Measurements from ENCODE around the gene SYNGR4.
"Not testable (repeated sequence)": the region's sequence is repeated elsewhere in the genome, so short reads cannot be mapped to it uniquely, and the experiment has no call there.

The SYNGR4 gene

GRCh38 chr19:48371367-48371766 lies 7.2 kb downstream of the SYNGR4 start:
- H3K4ac ChIP-seq (ENCODE audit: low read depth, low read length), result no peak overlapping the region
- H3K23ac ChIP-seq (ENCODE audit: low read length), result no peak overlapping the region
- no peak overlapping the region for H3K18ac ChIP-seq (ENCODE audit: low read length)
- H3K27me3 ChIP-seq (ENCODE audit: insufficient read depth, low read length, poor library complexity), result no peaks in the 10 kb centered on the region
- H4K5ac ChIP-seq (ENCODE audit: low read length), result no peak overlapping the region
- no peak overlapping the region for H3K4me3 ChIP-seq (ENCODE audit: low read length)
- no peak overlapping the region for H3K56ac ChIP-seq (ENCODE audit: low read length)
- H3K79me2 ChIP-seq (ENCODE audit: control insufficient read depth, insufficient read depth, low read length), result no peaks in the 10 kb centered on the region
- H3K4me1 ChIP-seq (ENCODE audit: control insufficient read depth, low read depth, low read length), result no peaks in the 10 kb centered on the region
- no peak overlapping the region for H4K8ac ChIP-seq (ENCODE audit: low read depth, low read length)
- no peak overlapping the region for H3K4me2 ChIP-seq (ENCODE audit: low read length)
- H3K27ac ChIP-seq (ENCODE audit: low read depth, low read length), result no peak overlapping the region
- H2BK120ac ChIP-seq (ENCODE audit: low read depth, low read length), result no peak overlapping the region
- no peak overlapping the region for H2BK5ac ChIP-seq (ENCODE audit: low read length)
- no peaks in the 10 kb centered on the region for H3K36me3 ChIP-seq (ENCODE audit: control insufficient read depth, insufficient read depth, low read length)
- H2AK5ac ChIP-seq (ENCODE audit: low read length), result no peak overlapping the region
- DNase-seq, result no peak
- WGBS (ENCODE audit: extremely low coverage, insufficient coverage, low lambda C conversion rate), result no CpG with 5 or more reads among the region's 7 CpGs
- H3K9ac ChIP-seq (ENCODE audit: low read length), result no peak overlapping the region
- H3K79me1 ChIP-seq (ENCODE audit: low read length), result no peaks in the 10 kb centered on the region
- no peak overlapping the region for H2BK15ac ChIP-seq (replicated peaks; ENCODE audit: low read depth)

- not testable (repeated sequence) for H2BK5ac ChIP-seq (ENCODE audit: low read length); H3K79me2 ChIP-seq (ENCODE audit: control insufficient read depth, insufficient read depth, low read length); H3K18ac ChIP-seq (ENCODE audit: low read length); H3K36me3 ChIP-seq (ENCODE audit: control insufficient read depth, insufficient read depth, low read length); H2BK120ac ChIP-seq (ENCODE audit: low read depth, low read length); H3K27me3 ChIP-seq (ENCODE audit: insufficient read depth, low read length, poor library complexity); H3K4me3 ChIP-seq (ENCODE audit: low read length); H3K27ac ChIP-seq (ENCODE audit: low read depth, low read length); H2AK5ac ChIP-seq (ENCODE audit: low read length); H3K9ac ChIP-seq (ENCODE audit: low read length); H3K4me1 ChIP-seq (ENCODE audit: control insufficient read depth, low read depth, low read length); H2BK15ac ChIP-seq (replicated peaks; ENCODE audit: low read depth); H3K79me1 ChIP-seq (ENCODE audit: low read length); H3K4ac ChIP-seq (ENCODE audit: low read depth, low read length); H4K8ac ChIP-seq (ENCODE audit: low read depth, low read length); H3K23ac ChIP-seq (ENCODE audit: low read length); H3K4me2 ChIP-seq (ENCODE audit: low read length); H4K5ac ChIP-seq (ENCODE audit: low read length); DNase-seq; H3K56ac ChIP-seq (ENCODE audit: low read length)
- WGBS (ENCODE audit: extremely low coverage, insufficient coverage, low lambda C conversion rate), result no CpG with 5 or more reads among the region's 5 CpGs
Observed at GRCh38 chr19:48371771-48372170, 7.6 kb downstream of the SYNGR4 start.

GRCh38 chr19:48372904-48373303 lies 8.7 kb downstream of the SYNGR4 start:
- H3K79me2 ChIP-seq (ENCODE audit: control insufficient read depth, insufficient read depth, low read length), result no peaks in the 10 kb centered on the region
- no peak overlapping the region for H2BK15ac ChIP-seq (replicated peaks; ENCODE audit: low read depth)
- H3K4me3 ChIP-seq (ENCODE audit: low read length), result no peak overlapping the region
- no peak overlapping the region for H3K4ac ChIP-seq (ENCODE audit: low read depth, low read length)
- no peak overlapping the region for H3K9ac ChIP-seq (ENCODE audit: low read length)
- H3K27me3 ChIP-seq (ENCODE audit: insufficient read depth, low read length, poor library complexity), result no peaks in the 10 kb centered on the region
- H3K27ac ChIP-seq (ENCODE audit: low read depth, low read length), result no peak overlapping the region
- no peak overlapping the region for H2BK120ac ChIP-seq (ENCODE audit: low read depth, low read length)
- no peaks in the 10 kb centered on the region for H3K4me1 ChIP-seq (ENCODE audit: control insufficient read depth, low read depth, low read length)
- no peak for DNase-seq
- H3K4me2 ChIP-seq (ENCODE audit: low read length), result no peak overlapping the region
- no peak overlapping the region for H2BK5ac ChIP-seq (ENCODE audit: low read length)
- no peaks in the 10 kb centered on the region for H3K79me1 ChIP-seq (ENCODE audit: low read length)
- H4K8ac ChIP-seq (ENCODE audit: low read depth, low read length), result no peak overlapping the region
- no peaks in the 10 kb centered on the region for H3K36me3 ChIP-seq (ENCODE audit: control insufficient read depth, insufficient read depth, low read length)
- no CpG with 5 or more reads among the region's 4 CpGs for WGBS (ENCODE audit: extremely low coverage, insufficient coverage, low lambda C conversion rate)
- H4K5ac ChIP-seq (ENCODE audit: low read length), result no peak overlapping the region
- H3K56ac ChIP-seq (ENCODE audit: low read length), result no peak overlapping the region
- H2AK5ac ChIP-seq (ENCODE audit: low read length), result no peak overlapping the region
- H3K18ac ChIP-seq (ENCODE audit: low read length), result no peak overlapping the region
- H3K23ac ChIP-seq (ENCODE audit: low read length), result no peak overlapping the region

- no peak overlapping the region for H4K8ac ChIP-seq (ENCODE audit: low read depth, low read length)
- no peak overlapping the region for H3K4ac ChIP-seq (ENCODE audit: low read depth, low read length)
- no peaks in the 10 kb centered on the region for H3K79me1 ChIP-seq (ENCODE audit: low read length)
- H3K56ac ChIP-seq (ENCODE audit: low read length), result no peak overlapping the region
- DNase-seq, result no peak
- no peak overlapping the region for H3K4me2 ChIP-seq (ENCODE audit: low read length)
- no peak overlapping the region for H2BK5ac ChIP-seq (ENCODE audit: low read length)
- no peak overlapping the region for H3K9ac ChIP-seq (ENCODE audit: low read length)
- H4K5ac ChIP-seq (ENCODE audit: low read length), result no peak overlapping the region
- no peak overlapping the region for H2AK5ac ChIP-seq (ENCODE audit: low read length)
- H2BK15ac ChIP-seq (replicated peaks; ENCODE audit: low read depth), result no peak overlapping the region
- no peak overlapping the region for H3K27ac ChIP-seq (ENCODE audit: low read depth, low read length)
- H3K36me3 ChIP-seq (ENCODE audit: control insufficient read depth, insufficient read depth, low read length), result no peaks in the 10 kb centered on the region
- H3K4me3 ChIP-seq (ENCODE audit: low read length), result no peak overlapping the region
- no peaks in the 10 kb centered on the region for H3K4me1 ChIP-seq (ENCODE audit: control insufficient read depth, low read depth, low read length)
- H3K79me2 ChIP-seq (ENCODE audit: control insufficient read depth, insufficient read depth, low read length), result no peaks in the 10 kb centered on the region
- no peaks in the 10 kb centered on the region for H3K27me3 ChIP-seq (ENCODE audit: insufficient read depth, low read length, poor library complexity)
- WGBS (ENCODE audit: extremely low coverage, insufficient coverage, low lambda C conversion rate), result no CpG with 5 or more reads among the region's 11 CpGs
- no peak overlapping the region for H3K18ac ChIP-seq (ENCODE audit: low read length)
- no peak overlapping the region for H2BK120ac ChIP-seq (ENCODE audit: low read depth, low read length)
- no peak overlapping the region for H3K23ac ChIP-seq (ENCODE audit: low read length)
Observed at GRCh38 chr19:48373567-48373966, 9.4 kb downstream of the SYNGR4 start.

GRCh38 chr19:48378194-48378570 lies 14.0 kb downstream of the SYNGR4 start:
- Histone ChIP-seq H3K4me2 (ENCODE audit: low read length) (no peak overlapping the region), H3K9ac (ENCODE audit: low read length) (no peak overlapping the region), H4K5ac (ENCODE audit: low read length) (no peak overlapping the region), H3K23ac (ENCODE audit: low read length) (no peak overlapping the region), H3K4ac (ENCODE audit: low read depth, low read length) (no peak overlapping the region), H3K4me3 (ENCODE audit: low read length) (no peak overlapping the region), H3K27ac (ENCODE audit: low read depth, low read length) (no peak overlapping the region), H3K79me1 (ENCODE audit: low read length) (no peaks in the 10 kb centered on the region), H2BK15ac (replicated peaks; ENCODE audit: low read depth) (no peak overlapping the region), H3K27me3 (ENCODE audit: insufficient read depth, low read length, poor library complexity) (no peaks in the 10 kb centered on the region), H2BK5ac (ENCODE audit: low read length) (no peak overlapping the region), H2AK5ac (ENCODE audit: low read length) (no peak overlapping the region), H3K79me2 (ENCODE audit: control insufficient read depth, insufficient read depth, low read length) (no peaks in the 10 kb centered on the region), H3K36me3 (ENCODE audit: control insufficient read depth, insufficient read depth, low read length) (peaks cover 5% of the 10 kb centered on the region), H4K8ac (ENCODE audit: low read depth, low read length) (no peak overlapping the region), H2BK120ac (ENCODE audit: low read depth, low read length) (no peak overlapping the region), H3K18ac (ENCODE audit: low read length) (no peak overlapping the region), H3K56ac (ENCODE audit: low read length) (no peak overlapping the region), H3K4me1 (ENCODE audit: control insufficient read depth, low read depth, low read length) (no peaks in the 10 kb centered on the region)
- DNase-seq, result no peak
- WGBS (ENCODE audit: extremely low coverage, insufficient coverage, low lambda C conversion rate), result no CpG with 5 or more reads among the region's 10 CpGs

- Histone ChIP-seq H3K36me3 (ENCODE audit: control insufficient read depth, insufficient read depth, low read length) (peaks cover 8% of the 10 kb centered on the region), H3K79me2 (ENCODE audit: control insufficient read depth, insufficient read depth, low read length) (no peaks in the 10 kb centered on the region), H3K9ac (ENCODE audit: low read length) (no peak overlapping the region), H2BK120ac (ENCODE audit: low read depth, low read length) (no peak overlapping the region), H3K4me3 (ENCODE audit: low read length) (no peak overlapping the region), H2BK15ac (replicated peaks; ENCODE audit: low read depth) (no peak overlapping the region), H2AK5ac (ENCODE audit: low read length) (no peak overlapping the region), H3K4ac (ENCODE audit: low read depth, low read length) (no peak overlapping the region), H3K56ac (ENCODE audit: low read length) (no peak overlapping the region), H3K27ac (ENCODE audit: low read depth, low read length) (no peak overlapping the region), H3K4me1 (ENCODE audit: control insufficient read depth, low read depth, low read length) (no peaks in the 10 kb centered on the region), H3K27me3 (ENCODE audit: insufficient read depth, low read length, poor library complexity) (no peaks in the 10 kb centered on the region), H3K4me2 (ENCODE audit: low read length) (no peak overlapping the region), H3K18ac (ENCODE audit: low read length) (no peak overlapping the region), H2BK5ac (ENCODE audit: low read length) (no peak overlapping the region), H4K5ac (ENCODE audit: low read length) (no peak overlapping the region), H4K8ac (ENCODE audit: low read depth, low read length) (no peak overlapping the region), H3K79me1 (ENCODE audit: low read length) (no peaks in the 10 kb centered on the region), H3K23ac (ENCODE audit: low read length) (no peak overlapping the region)
- no CpG with 5 or more reads among the region's 5 CpGs for WGBS (ENCODE audit: extremely low coverage, insufficient coverage, low lambda C conversion rate)
- no peak for DNase-seq
Observed at GRCh38 chr19:48379058-48379457, 14.9 kb downstream of the SYNGR4 start.
